WTC11 (cell line): ENCODE results near the gene GNAI3.

ENCODE experiments used
- ETV6 ChIP-seq: sonication (generic); formaldehyde crosslinking; IDR thresholded peaks from 2 replicates; pipeline ENCODE4 v1.8.1; 2022; ENCODE audit warnings: mild to moderate bottlenecking, missing genetic modification reagents
- SMAD3 ChIP-seq: sonication (generic); formaldehyde crosslinking; IDR thresholded peaks from 2 replicates; pipeline ENCODE4 v1.8.0; 2022; ENCODE audit warnings: missing genetic modification reagents, mild to moderate bottlenecking, borderline replicate concordance
- SP1 ChIP-seq: sonication (generic); formaldehyde crosslinking; conservative IDR thresholded peaks from 2 replicates; pipeline ENCODE4 v1.8.1; 2022; ENCODE audit warnings: missing genetic modification reagents
- ZNF263 ChIP-seq: sonication (generic); formaldehyde crosslinking; IDR thresholded peaks from 2 replicates; pipeline ENCODE4 v1.8.1; 2022; ENCODE audit warnings: low read depth, mild to moderate bottlenecking, moderate library complexity, missing genetic modification reagents
- TF ChIP-seq, protein P1 (sequence below): fragments of 200-600 bp; IDR thresholded peaks from 2 replicates; pipeline ENCODE4 v1.8.0; 2022; ENCODE audit warnings: antibody characterized with exemption
- TF ChIP-seq, protein P2 (sequence below): sonication (generic); formaldehyde crosslinking; IDR thresholded peaks from 2 replicates; pipeline ENCODE4 v1.8.1; 2022; ENCODE audit warnings: mild to moderate bottlenecking, missing genetic modification reagents, moderate library complexity, borderline replicate concordance
- TF ChIP-seq, protein P3 (sequence below): sonication (generic); formaldehyde crosslinking; IDR thresholded peaks from 2 replicates; pipeline ENCODE4 v1.8.0; 2022; ENCODE audit warnings: mild to moderate bottlenecking, missing genetic modification reagents
- TF ChIP-seq, protein P4 (sequence below): sonication (generic); formaldehyde crosslinking; IDR thresholded peaks from 2 replicates; pipeline ENCODE4 v1.8.1; 2023; ENCODE audit warnings: mild to moderate bottlenecking, missing genetic modification reagents, moderate library complexity
- TF ChIP-seq, protein P5 (sequence below): sonication (generic); formaldehyde crosslinking; IDR thresholded peaks from 2 replicates; pipeline ENCODE4 v1.8.0; 2023; ENCODE audit warnings: missing genetic modification reagents
- TF ChIP-seq, protein P6 (sequence below): sonication (generic); formaldehyde crosslinking; IDR thresholded peaks from 2 replicates; pipeline ENCODE4 v1.8.1; 2022; ENCODE audit warnings: mild to moderate bottlenecking, moderate library complexity, missing genetic modification reagents
- TF ChIP-seq, protein P7 (sequence below): sonication (generic); formaldehyde crosslinking; IDR thresholded peaks from 2 replicates; pipeline ENCODE4 v1.8.1; 2023; ENCODE audit warnings: mild to moderate bottlenecking, moderate library complexity, missing genetic modification reagents
- TF ChIP-seq, protein P8 (sequence below): sonication (generic); formaldehyde crosslinking; IDR thresholded peaks from 2 replicates; pipeline ENCODE4 v1.8.1; 2022; ENCODE audit warnings: low read depth, missing genetic modification reagents, borderline replicate concordance
- TF ChIP-seq, protein P9 (sequence below): fragments of 250-450 bp; sonication (Bioruptor Pico); IDR thresholded peaks from 2 replicates; pipeline ENCODE4 v1.9.0; 2021; ENCODE audit warnings: moderate library complexity, mild to moderate bottlenecking, inconsistent platforms, borderline replicate concordance

DNA sequence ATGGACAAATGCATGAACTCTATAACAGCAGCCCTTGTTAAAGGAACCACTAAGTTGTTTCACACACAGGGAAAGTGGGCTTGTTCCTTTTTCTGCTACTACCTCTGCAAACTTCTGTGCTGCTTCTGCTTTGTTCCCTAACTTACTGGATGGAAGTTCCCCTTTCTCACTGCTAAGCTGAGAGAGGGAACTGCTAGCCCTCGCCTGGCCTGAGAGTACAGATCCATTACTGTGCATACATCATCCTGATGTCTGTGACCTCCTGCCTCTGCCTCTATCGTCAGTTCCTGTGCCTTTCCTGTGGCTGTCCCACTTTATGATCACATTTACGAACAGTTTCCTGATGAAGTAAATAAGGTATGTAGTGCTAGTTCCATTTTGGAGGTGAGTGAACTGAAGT lies 67.5 kb downstream of the GNAI3 start:
- TF ChIP-seq, protein P1, sequence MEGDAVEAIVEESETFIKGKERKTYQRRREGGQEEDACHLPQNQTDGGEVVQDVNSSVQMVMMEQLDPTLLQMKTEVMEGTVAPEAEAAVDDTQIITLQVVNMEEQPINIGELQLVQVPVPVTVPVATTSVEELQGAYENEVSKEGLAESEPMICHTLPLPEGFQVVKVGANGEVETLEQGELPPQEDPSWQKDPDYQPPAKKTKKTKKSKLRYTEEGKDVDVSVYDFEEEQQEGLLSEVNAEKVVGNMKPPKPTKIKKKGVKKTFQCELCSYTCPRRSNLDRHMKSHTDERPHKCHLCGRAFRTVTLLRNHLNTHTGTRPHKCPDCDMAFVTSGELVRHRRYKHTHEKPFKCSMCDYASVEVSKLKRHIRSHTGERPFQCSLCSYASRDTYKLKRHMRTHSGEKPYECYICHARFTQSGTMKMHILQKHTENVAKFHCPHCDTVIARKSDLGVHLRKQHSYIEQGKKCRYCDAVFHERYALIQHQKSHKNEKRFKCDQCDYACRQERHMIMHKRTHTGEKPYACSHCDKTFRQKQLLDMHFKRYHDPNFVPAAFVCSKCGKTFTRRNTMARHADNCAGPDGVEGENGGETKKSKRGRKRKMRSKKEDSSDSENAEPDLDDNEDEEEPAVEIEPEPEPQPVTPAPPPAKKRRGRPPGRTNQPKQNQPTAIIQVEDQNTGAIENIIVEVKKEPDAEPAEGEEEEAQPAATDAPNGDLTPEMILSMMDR, result no peak
- TF ChIP-seq, protein P2, sequence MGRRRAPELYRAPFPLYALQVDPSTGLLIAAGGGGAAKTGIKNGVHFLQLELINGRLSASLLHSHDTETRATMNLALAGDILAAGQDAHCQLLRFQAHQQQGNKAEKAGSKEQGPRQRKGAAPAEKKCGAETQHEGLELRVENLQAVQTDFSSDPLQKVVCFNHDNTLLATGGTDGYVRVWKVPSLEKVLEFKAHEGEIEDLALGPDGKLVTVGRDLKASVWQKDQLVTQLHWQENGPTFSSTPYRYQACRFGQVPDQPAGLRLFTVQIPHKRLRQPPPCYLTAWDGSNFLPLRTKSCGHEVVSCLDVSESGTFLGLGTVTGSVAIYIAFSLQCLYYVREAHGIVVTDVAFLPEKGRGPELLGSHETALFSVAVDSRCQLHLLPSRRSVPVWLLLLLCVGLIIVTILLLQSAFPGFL (CRISPR knock-in tag), result no peak
- TF ChIP-seq, protein P3, sequence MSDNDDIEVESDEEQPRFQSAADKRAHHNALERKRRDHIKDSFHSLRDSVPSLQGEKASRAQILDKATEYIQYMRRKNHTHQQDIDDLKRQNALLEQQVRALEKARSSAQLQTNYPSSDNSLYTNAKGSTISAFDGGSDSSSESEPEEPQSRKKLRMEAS (CRISPR knock-in tag), result no peak
- TF ChIP-seq SMAD3, result no peak
- TF ChIP-seq, protein P4, sequence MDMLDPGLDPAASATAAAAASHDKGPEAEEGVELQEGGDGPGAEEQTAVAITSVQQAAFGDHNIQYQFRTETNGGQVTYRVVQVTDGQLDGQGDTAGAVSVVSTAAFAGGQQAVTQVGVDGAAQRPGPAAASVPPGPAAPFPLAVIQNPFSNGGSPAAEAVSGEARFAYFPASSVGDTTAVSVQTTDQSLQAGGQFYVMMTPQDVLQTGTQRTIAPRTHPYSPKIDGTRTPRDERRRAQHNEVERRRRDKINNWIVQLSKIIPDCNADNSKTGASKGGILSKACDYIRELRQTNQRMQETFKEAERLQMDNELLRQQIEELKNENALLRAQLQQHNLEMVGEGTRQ (CRISPR knock-in tag), result no peak
- TF ChIP-seq SP1 (CRISPR knock-in tag), result no peak
- TF ChIP-seq ZNF263 (CRISPR knock-in tag), result no peak
- no peak for TF ChIP-seq ETV6 (CRISPR knock-in tag)
- TF ChIP-seq, protein P5, sequence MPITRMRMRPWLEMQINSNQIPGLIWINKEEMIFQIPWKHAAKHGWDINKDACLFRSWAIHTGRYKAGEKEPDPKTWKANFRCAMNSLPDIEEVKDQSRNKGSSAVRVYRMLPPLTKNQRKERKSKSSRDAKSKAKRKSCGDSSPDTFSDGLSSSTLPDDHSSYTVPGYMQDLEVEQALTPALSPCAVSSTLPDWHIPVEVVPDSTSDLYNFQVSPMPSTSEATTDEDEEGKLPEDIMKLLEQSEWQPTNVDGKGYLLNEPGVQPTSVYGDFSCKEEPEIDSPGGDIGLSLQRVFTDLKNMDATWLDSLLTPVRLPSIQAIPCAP (CRISPR knock-in tag), result no peak
- TF ChIP-seq, protein P6, sequence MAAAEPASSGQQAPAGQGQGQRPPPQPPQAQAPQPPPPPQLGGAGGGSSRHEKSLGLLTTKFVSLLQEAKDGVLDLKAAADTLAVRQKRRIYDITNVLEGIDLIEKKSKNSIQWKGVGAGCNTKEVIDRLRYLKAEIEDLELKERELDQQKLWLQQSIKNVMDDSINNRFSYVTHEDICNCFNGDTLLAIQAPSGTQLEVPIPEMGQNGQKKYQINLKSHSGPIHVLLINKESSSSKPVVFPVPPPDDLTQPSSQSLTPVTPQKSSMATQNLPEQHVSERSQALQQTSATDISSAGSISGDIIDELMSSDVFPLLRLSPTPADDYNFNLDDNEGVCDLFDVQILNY (CRISPR knock-in tag), result no peak
- TF ChIP-seq, protein P7, sequence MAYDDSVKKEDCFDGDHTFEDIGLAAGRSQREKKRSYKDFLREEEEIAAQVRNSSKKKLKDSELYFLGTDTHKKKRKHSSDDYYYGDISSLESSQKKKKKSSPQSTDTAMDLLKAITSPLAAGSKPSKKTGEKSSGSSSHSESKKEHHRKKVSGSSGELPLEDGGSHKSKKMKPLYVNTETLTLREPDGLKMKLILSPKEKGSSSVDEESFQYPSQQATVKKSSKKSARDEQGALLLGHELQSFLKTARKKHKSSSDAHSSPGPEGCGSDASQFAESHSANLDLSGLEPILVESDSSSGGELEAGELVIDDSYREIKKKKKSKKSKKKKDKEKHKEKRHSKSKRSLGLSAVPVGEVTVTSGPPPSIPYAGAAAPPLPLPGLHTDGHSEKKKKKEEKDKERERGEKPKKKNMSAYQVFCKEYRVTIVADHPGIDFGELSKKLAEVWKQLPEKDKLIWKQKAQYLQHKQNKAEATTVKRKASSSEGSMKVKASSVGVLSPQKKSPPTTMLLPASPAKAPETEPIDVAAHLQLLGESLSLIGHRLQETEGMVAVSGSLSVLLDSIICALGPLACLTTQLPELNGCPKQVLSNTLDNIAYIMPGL (CRISPR knock-in tag), result no peak
- TF ChIP-seq, protein P8, sequence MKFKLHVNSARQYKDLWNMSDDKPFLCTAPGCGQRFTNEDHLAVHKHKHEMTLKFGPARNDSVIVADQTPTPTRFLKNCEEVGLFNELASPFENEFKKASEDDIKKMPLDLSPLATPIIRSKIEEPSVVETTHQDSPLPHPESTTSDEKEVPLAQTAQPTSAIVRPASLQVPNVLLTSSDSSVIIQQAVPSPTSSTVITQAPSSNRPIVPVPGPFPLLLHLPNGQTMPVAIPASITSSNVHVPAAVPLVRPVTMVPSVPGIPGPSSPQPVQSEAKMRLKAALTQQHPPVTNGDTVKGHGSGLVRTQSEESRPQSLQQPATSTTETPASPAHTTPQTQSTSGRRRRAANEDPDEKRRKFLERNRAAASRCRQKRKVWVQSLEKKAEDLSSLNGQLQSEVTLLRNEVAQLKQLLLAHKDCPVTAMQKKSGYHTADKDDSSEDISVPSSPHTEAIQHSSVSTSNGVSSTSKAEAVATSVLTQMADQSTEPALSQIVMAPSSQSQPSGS (CRISPR knock-in tag), result no peak
- TF ChIP-seq, protein P9, sequence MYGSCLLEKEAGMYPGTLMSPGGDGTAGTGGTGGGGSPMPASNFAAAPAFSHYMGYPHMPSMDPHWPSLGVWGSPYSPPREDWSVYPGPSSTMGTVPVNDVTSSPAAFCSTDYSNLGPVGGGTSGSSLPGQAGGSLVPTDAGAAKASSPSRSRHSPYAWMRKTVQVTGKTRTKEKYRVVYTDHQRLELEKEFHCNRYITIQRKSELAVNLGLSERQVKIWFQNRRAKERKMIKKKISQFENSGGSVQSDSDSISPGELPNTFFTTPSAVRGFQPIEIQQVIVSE, result no peak
